Measurements from ENCODE around the gene PRKACA. TPM values are rescaled to one million over a fixed set of nuclear protein-coding genes. Genes with fewer than 3 reads are reported as not detected.

Gene PRKACA
- total and polyA plus RNA-seq, 9 donors, result 33.3 to 280 (median 201) TPM

GRCh38 chr19:14054721-14055120 lies 62.8 kb downstream of the PRKACA start:
- 69 to 72% (median 70%) methylated on average over 11 of the region's 11 CpGs for WGBS, 3 donors
- H3K27ac ChIP-seq, result no peak overlapping the region
- no peaks in the 10 kb centered on the region for H3K9me3 ChIP-seq
- intact Hi-C loops (cut with DNase I), result no loop called here
- TF ChIP-seq POLR2A (IDR thresholded peaks at IDR 0.05), result no peak
- TF ChIP-seq CTCF (IDR thresholded peaks at IDR 0.05), result no peak
- TF ChIP-seq EP300 (IDR thresholded peaks at IDR 0.05), result no peak
- H3K4me1 ChIP-seq (ENCODE audit: insufficient read depth), result peaks cover 4% of the 10 kb centered on the region
- no peak overlapping the region for H3K4me3 ChIP-seq
- no peaks in the 10 kb centered on the region for H3K36me3 ChIP-seq
- H3K27me3 ChIP-seq, result no peaks in the 10 kb centered on the region
- no peak for DNase-seq

GRCh38 chr19:14054099-14054498 lies 63.5 kb downstream of the PRKACA start:
- intact Hi-C loops (cut with DNase I), result no loop called here
- Histone ChIP-seq H3K36me3 (no peaks in the 10 kb centered on the region), H3K4me1 (ENCODE audit: insufficient read depth) (peaks cover 4% of the 10 kb centered on the region), H3K27ac (no peak overlapping the region), H3K9me3 (no peaks in the 10 kb centered on the region), H3K4me3 (no peak overlapping the region), H3K27me3 (no peaks in the 10 kb centered on the region)
- DNase-seq, result no peak
- TF ChIP-seq CTCF (IDR thresholded peaks at IDR 0.05) (no peak), POLR2A (IDR thresholded peaks at IDR 0.05) (no peak), EP300 (IDR thresholded peaks at IDR 0.05) (no peak)
- 77 to 93% (median 88%) methylated on average over 6 of the region's 6 CpGs for WGBS, 3 donors

GRCh38 chr19:14053500-14053899 lies 64.1 kb downstream of the PRKACA start:
- peaks cover 4% of the 10 kb centered on the region for H3K4me1 ChIP-seq (ENCODE audit: insufficient read depth)
- intact Hi-C loops (cut with DNase I), result no loop called here
- DNase-seq, result no peak
- no peak overlapping the region for H3K27ac ChIP-seq
- H3K9me3 ChIP-seq, result no peaks in the 10 kb centered on the region
- no peak overlapping the region for H3K4me3 ChIP-seq
- H3K27me3 ChIP-seq, result no peaks in the 10 kb centered on the region
- H3K36me3 ChIP-seq, result no peaks in the 10 kb centered on the region
- TF ChIP-seq CTCF (IDR thresholded peaks at IDR 0.05), result no peak
- no peak for TF ChIP-seq POLR2A (IDR thresholded peaks at IDR 0.05)
- TF ChIP-seq EP300 (IDR thresholded peaks at IDR 0.05), result no peak
- WGBS, 3 donors, result 94 to 95% (median 94%) methylated on average over 10 to 11 of the region's 11 CpGs

- TF ChIP-seq EP300 (IDR thresholded peaks at IDR 0.05) (no peak), POLR2A (IDR thresholded peaks at IDR 0.05) (no peak), CTCF (IDR thresholded peaks at IDR 0.05) (no peak)
- no peak overlapping the region for H3K27ac ChIP-seq
- no peaks in the 10 kb centered on the region for H3K9me3 ChIP-seq
- peaks cover 4% of the 10 kb centered on the region for H3K4me1 ChIP-seq (ENCODE audit: insufficient read depth)
- no peaks in the 10 kb centered on the region for H3K36me3 ChIP-seq
- H3K4me3 ChIP-seq, result no peak overlapping the region
- intact Hi-C loops (cut with DNase I), result no loop called here
- 94 to 96% (median 95%) methylated on average over 3 of the region's 3 CpGs for WGBS, 3 donors
- no peak for DNase-seq
- H3K27me3 ChIP-seq, result no peaks in the 10 kb centered on the region
Observed at GRCh38 chr19:14053032-14053431, 64.5 kb downstream of the PRKACA start.

- Histone ChIP-seq H3K36me3 (no peaks in the 10 kb centered on the region), H3K4me3 (no peak overlapping the region), H3K9me3 (no peaks in the 10 kb centered on the region), H3K27ac (no peak overlapping the region), H3K27me3 (no peaks in the 10 kb centered on the region), H3K4me1 (ENCODE audit: insufficient read depth) (no peaks in the 10 kb centered on the region)
- intact Hi-C loops (cut with DNase I), result no loop called here
- TF ChIP-seq POLR2A (IDR thresholded peaks at IDR 0.05), result no peak
- TF ChIP-seq EP300 (IDR thresholded peaks at IDR 0.05), result no peak
- TF ChIP-seq CTCF (IDR thresholded peaks at IDR 0.05), result no peak
- 86 to 88% (median 88%) methylated on average over 6 of the region's 6 CpGs for WGBS, 3 donors
- DNase-seq, result no peak
Observed at GRCh38 chr19:14052470-14052869, 65.1 kb downstream of the PRKACA start.
